Activated CD4-positive, CD25-positive, alpha-beta regulatory T cell treated with anti-CD3 and anti-CD28 coated beads, Interleukin-2, amount 50 U/mL, for 16 hours (primary cell): ENCODE results near the gene MAPKAP1.

Experiments
- DNase-seq: peaks from one replicate; pipeline ENCODE4 v3.0.0-alpha.2; 2020; ENCODE audit warnings: low read depth, low spot score

Gene MAPKAP1

GRCh38 chr9:125388978-125389377, 318.0 kb downstream of the MAPKAP1 start:
- no peak for DNase-seq

DNA sequence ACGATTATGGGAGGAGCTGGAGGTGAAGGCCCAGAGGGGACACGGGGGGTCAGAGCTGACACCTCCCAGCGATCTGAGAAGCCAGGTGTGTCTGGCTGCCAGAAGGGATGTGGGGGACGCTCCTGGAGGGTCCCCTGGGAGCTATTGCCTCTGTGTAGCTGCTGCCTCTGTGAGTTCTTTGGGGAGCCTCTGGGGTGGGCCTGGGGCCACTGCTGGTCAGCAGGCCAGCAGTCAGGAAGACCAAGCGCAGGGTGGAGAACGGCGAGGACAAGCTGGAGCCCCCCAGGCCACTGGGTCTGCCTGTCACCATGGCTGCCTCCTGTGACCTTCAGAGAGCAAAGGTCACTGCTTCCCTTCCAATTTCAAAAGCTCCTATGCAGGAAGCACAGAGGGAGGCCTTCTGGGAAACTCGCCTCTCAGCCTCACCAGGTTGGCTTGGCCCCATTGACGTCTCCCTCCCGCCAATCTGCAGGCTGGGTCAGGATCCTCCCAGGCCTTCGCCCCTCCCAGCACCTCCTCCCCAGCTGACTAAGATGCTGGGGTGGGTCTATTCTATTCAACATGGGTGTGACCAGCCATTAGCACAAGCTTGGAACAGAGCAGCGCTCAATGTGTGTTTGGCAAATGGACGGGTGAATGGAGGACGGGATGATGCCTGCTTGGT, 319.0 kb downstream of the MAPKAP1 start:
- no peak for DNase-seq
